Loucy (cell line): Measurements from ENCODE around the gene ASTL.

Experiments used
- CTCF ChIP-seq: fragments of 200-600 bp; sonication (generic); conservative IDR thresholded peaks from 2 replicates; pipeline ENCODE4 v1.5.1; 2014; ENCODE audit warnings: mild to moderate bottlenecking, antibody characterized with exemption, low read length
- EZH2phosphoT487 ChIP-seq: fragments of 200-600 bp; IDR thresholded peaks from 2 replicates; pipeline ENCODE4 v1.6.1; 2018; ENCODE audit warnings: antibody characterized with exemption, mild to moderate bottlenecking, moderate library complexity, borderline replicate concordance

- TF ChIP-seq CTCF (no peak), EZH2phosphoT487 (no peak)
These were observed 31.7 kb upstream of the ASTL start for GRCh38 chr2:96169868-96170507.
